Activated CD8-positive, alpha-beta T cell treated with anti-CD3 and anti-CD28 coated beads, Interleukin-2, amount 10 ng/mL, durations not matched to agents 7 days and 5 days (primary cell): Measurements from ENCODE around the gene ACSS2. TPM values are rescaled to one million over a fixed set of nuclear protein-coding genes. Genes with fewer than 3 reads are reported as not detected.

Experiments used
- ATAC-seq: fragments of 150-1000 bp; cut with Tn5 transposase; one replicate; pipeline ENCODE4 v1.10.0; 2021; ENCODE audit warnings: moderate library complexity
- CTCF ChIA-PET: fragments of 350-600 bp; sonication (Branson Sonifier 250); formaldehyde crosslinking; loops from one replicate; lab custom pipeline; 2021; ENCODE audit warnings: antibody characterized with exemption; lab: Charles Lee
- POLR2A ChIA-PET: fragments of 350-600 bp; sonication (Branson Sonifier 250); formaldehyde crosslinking; loops from one replicate; lab custom pipeline; 2021; ENCODE audit warnings: antibody characterized with exemption; lab: Charles Lee
- DNase-seq: peaks from one replicate; pipeline ENCODE4 v3.0.0-alpha.2; 2020
- H3K27ac Mint-ChIP-seq: one replicate; pipeline ENCODE4 v1.8.0; 2021; ENCODE audit warnings: mild to moderate bottlenecking, mixed read lengths
- H3K27me3 Mint-ChIP-seq: one replicate; pipeline ENCODE4 v1.8.0; 2021; ENCODE audit warnings: low read depth, mixed read lengths
- H3K36me3 Mint-ChIP-seq: one replicate; pipeline ENCODE4 v1.8.0; 2021; ENCODE audit warnings: low read depth, mixed read lengths
- H3K4me1 Mint-ChIP-seq: one replicate; pipeline ENCODE4 v1.8.0; 2021; ENCODE audit warnings: low read depth, mixed read lengths
- H3K4me3 Mint-ChIP-seq: one replicate; pipeline ENCODE4 v1.8.0; 2021; ENCODE audit warnings: mild to moderate bottlenecking, mixed read lengths
- H3K9me3 Mint-ChIP-seq: one replicate; pipeline ENCODE4 v1.8.0; 2022; ENCODE audit warnings: mixed read lengths; ENCODE audit not compliant: insufficient read depth
- total RNA-seq, 2 experiments: library from RNA; stranded (reverse); gene quantifications; one replicate each; pipeline ENCODE4 v1.2.3, GENCODE V29; 2021

Gene ACSS2
- total RNA-seq, 2 experiments from 2014 or later: 24.0 to 25.5 TPM

DNA sequence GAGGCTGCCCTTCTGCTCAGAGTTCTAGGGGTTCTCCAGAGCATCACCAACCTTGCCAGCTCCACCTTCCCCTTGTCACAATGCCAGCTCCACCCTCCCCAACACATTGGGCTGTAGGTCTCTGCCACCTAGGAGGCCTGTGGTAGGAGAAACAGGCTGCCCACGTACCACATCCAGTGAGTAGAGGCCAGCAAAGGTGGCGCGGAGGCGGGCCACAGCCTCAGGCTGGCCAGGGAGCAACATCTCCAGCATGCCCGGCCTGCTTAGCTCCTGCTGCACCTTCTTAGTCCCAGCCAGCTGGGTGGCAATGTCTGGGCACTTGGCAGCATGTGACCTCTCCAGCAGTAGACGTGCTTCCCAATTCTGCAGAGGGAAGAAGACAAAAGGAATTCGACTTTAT lies 55.4 kb downstream of the ACSS2 start:
- ATAC-seq (no peak), DNase-seq (no peak)
- peaks cover 51% of the 10 kb centered on the region for H3K36me3 Mint-ChIP-seq
- no peak overlapping the region for H3K4me3 Mint-ChIP-seq
- no peak overlapping the region for H3K27ac Mint-ChIP-seq
- ChIA-PET CTCF (interaction anchor here (0.8 to 1.8 kb wide), 2 partner anchors 9 to 10 kb away, joined by 3 to 4 read pairs; no protein-coding TSS in a partner anchor), POLR2A (interaction anchor here (0.7 kb wide), 1 partner anchor 58 kb away, joined by 3 read pairs; no protein-coding TSS in a partner anchor)
- no peaks in the 10 kb centered on the region for H3K9me3 Mint-ChIP-seq
- peaks cover 3% of the 10 kb centered on the region for H3K4me1 Mint-ChIP-seq
- H3K27me3 Mint-ChIP-seq: no peaks in the 10 kb centered on the region

DNA sequence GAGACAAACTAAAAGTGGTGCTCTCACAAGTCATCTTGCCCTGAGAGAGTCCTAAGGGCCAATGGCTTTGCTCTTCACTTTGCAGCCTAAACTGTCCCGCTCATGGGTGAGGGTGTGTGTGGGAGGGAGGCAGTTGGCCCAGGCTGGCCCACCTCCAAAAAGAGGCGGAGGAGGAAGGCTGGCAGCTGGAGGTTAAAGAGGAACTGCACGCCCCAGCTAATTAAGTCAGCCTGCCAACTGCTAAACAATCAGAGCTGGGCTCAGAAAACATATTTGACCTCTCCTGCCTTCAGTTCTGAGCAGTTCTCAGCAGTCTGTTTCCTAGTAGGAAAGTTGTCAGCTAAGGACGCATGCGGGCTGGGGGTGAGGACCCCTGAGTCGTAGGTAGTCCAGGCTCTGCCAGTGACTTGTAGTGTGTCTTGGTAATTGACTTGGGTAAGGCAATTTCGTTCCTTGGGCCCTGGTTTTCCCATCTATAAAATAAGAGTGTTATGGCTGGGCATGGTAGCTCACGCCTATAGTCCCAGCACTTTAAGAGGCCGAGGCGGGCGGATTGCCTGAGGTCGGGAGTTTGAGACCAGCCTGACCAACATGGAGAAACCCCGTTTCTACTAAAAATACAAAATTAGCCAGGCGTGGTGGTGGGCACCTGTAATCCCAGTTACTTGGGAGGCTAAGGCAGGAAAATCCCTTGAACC lies 62.2 kb downstream of the ACSS2 start:
- Mint-ChIP-seq H3K36me3 (peaks cover 48% of the 10 kb centered on the region), H3K9me3 (no peaks in the 10 kb centered on the region), H3K27me3 (no peaks in the 10 kb centered on the region), H3K27ac (no peak overlapping the region), H3K4me3 (no peak overlapping the region), H3K4me1 (no peaks in the 10 kb centered on the region)
- POLR2A ChIA-PET: no interaction called here
- ATAC-seq (no peak), DNase-seq (no peak)
- CTCF ChIA-PET: no interaction called here

DNA sequence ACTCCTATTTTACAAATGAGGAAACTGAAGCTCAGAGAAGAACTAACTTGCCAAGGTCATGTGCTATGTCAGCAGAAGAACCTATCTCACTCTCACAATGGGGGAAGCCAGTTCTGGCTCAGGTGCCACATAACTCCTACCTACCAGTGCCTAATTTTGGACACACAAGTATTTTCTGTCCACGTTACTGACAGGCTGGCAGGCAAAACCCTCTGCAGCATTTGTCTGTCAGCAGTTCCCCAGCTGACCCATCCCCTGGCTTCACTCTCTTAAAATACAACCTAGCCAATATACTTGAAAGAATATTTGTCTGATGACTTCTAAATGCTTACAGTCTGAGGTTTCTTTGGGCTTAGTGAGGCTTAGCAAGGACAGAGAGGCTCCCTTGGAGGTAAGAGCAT lies 63.7 kb downstream of the ACSS2 start:
- DNase-seq: no peak
- H3K27me3 Mint-ChIP-seq: no peaks in the 10 kb centered on the region
- CTCF ChIA-PET: interaction anchor here (2.0 kb wide), 1 partner anchor 67 kb away, joined by 10 read pairs; the partner anchor contains the start of gene GGT7
- no peak for ATAC-seq
- H3K9me3 Mint-ChIP-seq: no peaks in the 10 kb centered on the region
- no peaks in the 10 kb centered on the region for H3K4me1 Mint-ChIP-seq
- H3K27ac Mint-ChIP-seq: no peak overlapping the region
- H3K36me3 Mint-ChIP-seq: peaks cover 46% of the 10 kb centered on the region
- POLR2A ChIA-PET: no interaction called here
- no peak overlapping the region for H3K4me3 Mint-ChIP-seq

DNA sequence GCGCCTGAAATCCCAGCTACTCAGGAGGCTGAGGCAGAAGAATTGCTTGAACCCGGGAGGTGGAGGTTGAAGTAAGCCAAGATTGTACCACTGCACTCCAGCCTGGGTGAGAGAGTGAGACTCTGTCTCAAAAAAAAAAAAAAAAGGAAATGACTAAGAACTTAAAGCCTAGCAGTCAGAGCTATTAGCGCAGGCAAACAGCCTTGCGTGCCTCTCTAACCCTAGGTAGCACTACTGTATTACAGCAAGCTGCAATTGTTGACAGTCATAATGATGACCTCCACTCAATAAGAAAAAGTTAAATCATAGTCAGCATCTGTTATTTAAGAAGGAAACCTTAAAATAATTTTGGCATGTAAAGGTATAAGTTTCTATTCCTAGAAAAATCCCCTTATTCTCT lies 64.8 kb downstream of the ACSS2 start:
- ChIA-PET CTCF (interaction anchor here (0.6 to 2.0 kb wide), 4 partner anchors 9 to 68 kb away, joined by 3 to 10 read pairs (median 5); partner anchors contain the start of genes ACSS2 and GGT7), POLR2A (interaction anchor here (1.3 kb wide), 1 partner anchor 12 kb away, joined by 3 read pairs; no protein-coding TSS in a partner anchor)
- no peak for ATAC-seq
- H3K9me3 Mint-ChIP-seq: no peaks in the 10 kb centered on the region
- no peak overlapping the region for H3K4me3 Mint-ChIP-seq
- no peak for DNase-seq
- H3K27ac Mint-ChIP-seq: no peak overlapping the region
- no peaks in the 10 kb centered on the region for H3K27me3 Mint-ChIP-seq
- H3K36me3 Mint-ChIP-seq: peaks cover 50% of the 10 kb centered on the region
- H3K4me1 Mint-ChIP-seq: no peaks in the 10 kb centered on the region

DNA sequence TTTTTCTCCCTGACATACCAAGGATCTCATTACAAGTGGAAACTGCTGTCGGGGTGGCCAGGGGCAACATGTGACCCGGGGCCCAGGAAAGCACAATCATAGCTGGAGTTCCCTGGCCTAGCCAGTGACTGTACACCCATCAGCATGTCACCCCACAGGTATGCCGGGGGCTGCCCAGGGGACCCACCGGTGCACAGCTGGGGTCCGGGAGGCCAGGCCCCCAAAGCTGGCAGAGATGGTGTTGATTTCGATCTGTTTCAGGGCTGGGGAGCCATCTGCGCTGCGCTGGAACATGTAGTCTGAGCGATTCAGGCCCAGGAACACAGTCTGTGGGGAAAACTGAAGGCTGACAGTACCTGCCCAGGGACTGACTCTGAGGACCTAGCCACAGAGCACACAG lies 65.9 kb downstream of the ACSS2 start:
- CTCF ChIA-PET: interaction anchor here (1.3 kb wide), 1 partner anchor 10 kb away, joined by 4 read pairs; no protein-coding TSS in a partner anchor
- Mint-ChIP-seq H3K36me3 (peaks cover 49% of the 10 kb centered on the region), H3K4me3 (no peak overlapping the region)

DNA sequence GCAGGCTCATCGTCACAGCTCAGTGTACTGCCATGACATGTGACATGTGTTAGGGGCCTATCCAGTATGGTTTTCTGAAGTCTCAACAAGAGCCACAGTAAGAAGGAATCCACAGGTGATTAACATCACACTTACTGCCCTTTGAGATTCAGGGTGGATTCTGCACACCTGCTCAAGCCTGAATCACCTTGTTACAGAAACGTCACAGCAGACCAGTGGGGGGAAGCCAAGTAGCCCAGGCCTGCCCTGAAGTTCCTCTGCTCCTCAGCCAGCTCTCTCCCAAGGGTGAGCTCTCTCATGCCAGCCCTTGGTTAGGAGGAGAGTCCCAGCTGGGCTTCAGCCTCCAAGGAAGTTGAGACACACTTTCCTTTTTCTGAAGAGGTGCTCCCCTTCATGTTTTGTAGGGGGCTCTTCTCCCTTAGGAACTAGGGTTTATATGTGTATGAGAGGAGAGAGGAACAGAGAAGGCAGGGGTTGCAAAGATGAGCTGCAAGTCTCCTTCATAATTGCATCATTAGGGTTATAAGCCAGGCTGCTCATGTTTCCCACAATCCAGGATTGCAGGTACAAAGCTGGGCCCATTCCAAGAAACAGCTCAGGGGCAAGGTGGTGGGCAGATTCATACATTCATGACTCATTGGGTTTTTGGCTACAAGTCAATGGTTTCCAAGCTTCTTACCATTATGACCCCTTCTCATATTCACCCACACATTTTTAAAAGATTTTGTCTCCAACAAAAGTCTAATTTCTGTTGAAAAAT lies 67.6 kb downstream of the ACSS2 start:
- Mint-ChIP-seq H3K4me3 (no peak overlapping the region), H3K36me3 (peaks cover 43% of the 10 kb centered on the region), H3K4me1 (no peaks in the 10 kb centered on the region), H3K27ac (no peak overlapping the region), H3K9me3 (no peaks in the 10 kb centered on the region), H3K27me3 (no peaks in the 10 kb centered on the region)
- no peak for ATAC-seq
- POLR2A ChIA-PET: interaction anchor here (1.0 kb wide), 1 partner anchor 70 kb away, joined by 4 read pairs; no protein-coding TSS in a partner anchor
- CTCF ChIA-PET: interaction anchor here (1.0 to 1.5 kb wide), 2 partner anchors 11 to 70 kb away, joined by 3 read pairs; partner anchors contain the start of genes GSS and MYH7B
- no peak for DNase-seq

More for the DNA sequence above, 65.9 kb downstream of the ACSS2 start:
- Mint-ChIP-seq H3K4me1 (no peaks in the 10 kb centered on the region), H3K9me3 (no peaks in the 10 kb centered on the region), H3K27me3 (no peaks in the 10 kb centered on the region), H3K27ac (no peak overlapping the region)
- DNase-seq (no peak), ATAC-seq (no peak)
- POLR2A ChIA-PET: no interaction called here

DNA sequence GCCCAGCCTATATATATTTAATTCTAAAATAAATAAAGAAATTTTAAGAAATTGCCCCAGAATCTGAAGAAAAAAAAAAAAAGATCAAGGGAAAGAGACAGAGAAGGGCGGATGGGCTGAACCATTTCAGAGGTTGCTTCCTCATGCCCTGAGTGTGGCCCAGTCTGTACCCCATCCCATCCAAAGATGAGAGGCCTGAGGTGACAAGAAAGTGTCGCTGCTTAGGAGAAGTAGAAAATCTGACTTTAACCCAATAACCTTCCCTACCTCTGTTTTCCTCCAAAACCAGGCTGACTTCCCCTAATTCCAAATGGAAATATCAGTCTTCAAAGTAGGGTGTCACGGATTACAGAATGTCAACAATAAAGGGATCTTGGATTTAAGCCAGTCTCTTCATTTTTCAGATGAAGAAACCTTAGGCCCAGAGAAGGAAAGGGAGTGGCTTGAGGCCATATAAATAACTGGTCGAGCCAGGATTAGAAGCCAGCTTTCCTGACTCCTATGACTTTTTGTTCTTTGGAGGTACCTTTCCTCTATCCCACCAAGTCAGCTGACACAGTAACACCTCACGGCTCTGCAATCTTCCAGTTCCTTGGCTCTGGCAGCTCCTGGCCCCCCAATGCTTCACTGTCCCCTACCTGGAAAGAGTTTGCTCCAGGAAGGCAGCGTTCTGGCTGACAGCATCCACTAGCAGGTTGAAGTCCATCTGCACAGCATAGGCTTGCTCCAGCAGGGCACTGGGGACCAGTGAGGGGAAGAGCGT lies 69.1 kb downstream of the ACSS2 start:
- ATAC-seq (no peak), DNase-seq (no peak)
- ChIA-PET POLR2A (no interaction called here), CTCF (interaction anchor here (1.1 to 1.2 kb wide), 2 partner anchors 10 to 73 kb away, joined by 3 read pairs; partner anchors contain the start of genes GGT7, GSS and MYH7B)
- Mint-ChIP-seq H3K36me3 (peaks cover 47% of the 10 kb centered on the region), H3K4me3 (no peak overlapping the region), H3K27me3 (no peaks in the 10 kb centered on the region), H3K27ac (no peak overlapping the region), H3K4me1 (no peaks in the 10 kb centered on the region), H3K9me3 (no peaks in the 10 kb centered on the region)

DNA sequence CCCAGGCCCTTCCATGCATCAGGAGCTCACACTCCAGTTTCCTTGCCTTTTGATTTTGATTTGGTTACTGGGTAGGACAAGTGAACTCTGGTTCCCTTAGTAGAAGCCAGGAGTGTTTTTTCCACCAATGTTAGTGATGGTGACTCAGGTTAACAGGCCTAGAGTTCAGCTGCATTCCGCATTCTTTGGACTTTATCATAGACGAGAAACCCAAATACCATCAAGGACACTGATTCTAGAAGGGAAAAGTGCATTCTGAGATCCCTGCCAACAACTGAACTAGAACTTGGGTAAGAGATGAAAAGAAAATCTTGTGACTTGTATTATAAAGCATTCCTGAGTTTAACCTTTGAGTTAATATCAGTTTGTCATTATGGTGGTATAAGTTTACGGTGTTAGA lies 70.2 kb downstream of the ACSS2 start:
- ATAC-seq (no peak), DNase-seq (no peak)
- no peaks in the 10 kb centered on the region for H3K4me1 Mint-ChIP-seq
- no peaks in the 10 kb centered on the region for H3K9me3 Mint-ChIP-seq
- no peak overlapping the region for H3K4me3 Mint-ChIP-seq
- H3K36me3 Mint-ChIP-seq: peaks cover 43% of the 10 kb centered on the region
- no peak overlapping the region for H3K27ac Mint-ChIP-seq
- CTCF ChIA-PET: interaction anchor here (1.1 to 1.2 kb wide), 2 partner anchors 9 to 74 kb away, joined by 3 read pairs; partner anchors contain the start of genes GGT7, GSS and MYH7B
- POLR2A ChIA-PET: no interaction called here
- H3K27me3 Mint-ChIP-seq: no peaks in the 10 kb centered on the region

DNA sequence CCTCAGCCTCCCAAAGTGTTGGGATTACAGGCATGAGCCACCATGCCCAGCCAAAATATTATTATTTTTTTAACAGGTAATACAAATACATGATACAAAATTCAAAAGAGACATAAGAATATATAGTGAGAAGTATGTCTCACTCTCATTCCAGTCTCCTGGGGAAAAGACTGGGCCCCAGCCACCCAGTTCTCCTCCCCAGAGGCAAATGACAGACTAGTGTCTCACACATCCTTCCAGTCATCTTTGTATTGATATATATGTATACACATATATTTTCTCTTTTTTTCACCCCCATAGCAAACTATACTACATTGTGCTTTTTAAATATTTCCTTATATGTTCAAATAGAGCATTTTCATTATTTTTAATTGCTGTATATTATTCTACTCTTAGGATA lies 70.9 kb downstream of the ACSS2 start:
- Mint-ChIP-seq H3K4me1 (no peaks in the 10 kb centered on the region), H3K36me3 (peaks cover 43% of the 10 kb centered on the region), H3K27me3 (no peaks in the 10 kb centered on the region), H3K27ac (no peak overlapping the region), H3K9me3 (no peaks in the 10 kb centered on the region), H3K4me3 (no peak overlapping the region)
- DNase-seq: no peak
- ATAC-seq: no peak
- ChIA-PET POLR2A (no interaction called here), CTCF (interaction anchor here (6.9 kb wide), 1 partner anchor 72 kb away, joined by 32 read pairs; the partner anchor contains the start of genes ACSS2 and GGT7)

DNA sequence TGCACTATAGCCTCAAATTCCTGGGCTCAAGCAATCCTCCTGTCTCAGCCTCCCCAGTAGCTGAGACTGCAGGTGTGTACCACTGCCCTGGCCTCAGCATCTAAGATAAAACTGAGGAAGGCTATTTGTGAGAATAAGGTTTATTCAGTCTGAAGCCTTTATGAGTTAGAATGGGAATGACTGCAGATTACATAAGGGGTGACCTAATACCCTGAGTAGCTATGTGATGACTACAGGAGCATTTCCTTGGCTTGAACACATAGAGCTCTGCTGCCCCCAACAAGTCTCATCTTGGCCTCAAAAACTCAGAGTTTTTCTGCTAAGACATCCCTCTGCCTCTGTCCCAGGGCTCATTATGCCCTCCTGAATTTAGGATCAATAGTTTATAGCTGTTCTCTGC lies 71.6 kb downstream of the ACSS2 start:
- Mint-ChIP-seq H3K27me3 (no peaks in the 10 kb centered on the region), H3K9me3 (no peaks in the 10 kb centered on the region), H3K36me3 (peaks cover 39% of the 10 kb centered on the region), H3K4me3 (no peak overlapping the region), H3K27ac (no peak overlapping the region), H3K4me1 (peaks cover 2% of the 10 kb centered on the region)
- DNase-seq (no peak), ATAC-seq (no peak)
- ChIA-PET POLR2A (no interaction called here), CTCF (interaction anchor here (6.9 kb wide), 1 partner anchor 73 kb away, joined by 32 read pairs; the partner anchor contains the start of genes ACSS2 and GGT7)

DNA sequence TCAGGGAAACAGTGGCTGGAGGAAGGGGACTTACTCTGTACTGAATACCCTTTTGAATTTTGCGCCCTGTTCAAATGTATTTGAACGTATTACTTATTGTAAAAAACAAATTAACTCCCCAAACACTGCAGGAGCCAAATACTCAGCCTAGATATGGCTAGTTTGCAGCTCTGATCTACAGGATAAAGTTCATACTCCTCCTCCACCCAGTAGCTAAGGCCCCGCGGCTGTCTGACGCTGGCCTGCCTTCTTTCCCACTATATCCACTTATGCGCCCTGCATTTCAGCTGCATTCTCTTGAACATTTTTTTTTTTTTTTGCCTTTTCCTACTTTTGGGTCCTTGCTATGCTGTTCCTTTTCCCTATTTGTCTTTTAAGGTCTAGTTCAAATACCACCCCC lies 72.7 kb downstream of the ACSS2 start:
- peaks cover 35% of the 10 kb centered on the region for H3K36me3 Mint-ChIP-seq
- H3K27ac Mint-ChIP-seq: no peak overlapping the region
- H3K4me3 Mint-ChIP-seq: no peak overlapping the region
- ATAC-seq: no peak
- H3K9me3 Mint-ChIP-seq: no peaks in the 10 kb centered on the region
- ChIA-PET POLR2A (interaction anchor here (0.6 kb wide), 1 partner anchor 46 kb away, joined by 5 read pairs; no protein-coding TSS in a partner anchor), CTCF (interaction anchor here (6.9 kb wide), 1 partner anchor 74 kb away, joined by 32 read pairs; the partner anchor contains the start of genes ACSS2 and GGT7)
- DNase-seq: no peak
- H3K4me1 Mint-ChIP-seq: peaks cover 8% of the 10 kb centered on the region
- H3K27me3 Mint-ChIP-seq: no peaks in the 10 kb centered on the region
